H9 (cell line): ENCODE results near the gene CSF1R. TPM values are rescaled to one million over a fixed set of nuclear protein-coding genes. Genes with fewer than 3 reads are reported as not detected.

Experiments
- DNase-seq: peaks from one replicate; pipeline ENCODE4 v3.0.0-alpha.2; 2017
- H2AFZ ChIP-seq: one replicate; pipeline ENCODE4 v1.6.1; 2013; ENCODE audit warnings: mild to moderate bottlenecking, low read length, control low read depth, moderate library complexity
- H2AK5ac ChIP-seq: 2 replicates; pipeline ENCODE4 v1.6.1; 2013; ENCODE audit warnings: low read length, control low read depth, mixed read lengths; ENCODE audit not compliant: insufficient read length
- H2BK120ac ChIP-seq: one replicate; pipeline ENCODE4 v1.6.1; 2013; ENCODE audit warnings: low read depth, mild to moderate bottlenecking, low read length, control low read depth, inconsistent platforms; ENCODE audit not compliant: poor library complexity, severe bottlenecking
- H2BK12ac ChIP-seq: 2 replicates; pipeline ENCODE4 v1.6.1; 2013; ENCODE audit warnings: low read length, control low read depth, mixed read lengths, low read depth; ENCODE audit not compliant: insufficient read length
- H2BK15ac ChIP-seq: 2 replicates; pipeline ENCODE4 v1.6.1; 2013; ENCODE audit warnings: low read depth, low read length, control low read depth
- H2BK20ac ChIP-seq: one replicate; pipeline ENCODE4 v1.6.1; 2013; ENCODE audit warnings: low read depth, mild to moderate bottlenecking, low read length, control low read depth, inconsistent platforms; ENCODE audit not compliant: poor library complexity, severe bottlenecking
- H2BK5ac ChIP-seq: 2 replicates; pipeline ENCODE4 v1.6.1; 2013; ENCODE audit warnings: low read length, control low read depth, mixed read lengths; ENCODE audit not compliant: insufficient read length
- H3K14ac ChIP-seq: 2 replicates; pipeline ENCODE4 v1.6.1; 2013; ENCODE audit warnings: low read length, control low read depth; ENCODE audit not compliant: insufficient read depth
- H3K18ac ChIP-seq: 2 replicates; pipeline ENCODE4 v1.6.1; 2013; ENCODE audit warnings: low read depth, mild to moderate bottlenecking, mixed read lengths, low read length, control low read depth; ENCODE audit not compliant: insufficient read length
- H3K23ac ChIP-seq: 2 replicates; pipeline ENCODE4 v1.6.1; 2013; ENCODE audit warnings: low read length, control low read depth, mixed read lengths, low read depth; ENCODE audit not compliant: insufficient read length
- H3K23me2 ChIP-seq: 2 replicates; pipeline ENCODE4 v1.6.1; 2013; ENCODE audit warnings: low read depth, mild to moderate bottlenecking, mixed read lengths, low read length, control low read depth; ENCODE audit not compliant: insufficient read length, poor library complexity, severe bottlenecking
- H3K27ac ChIP-seq: 2 replicates; pipeline ENCODE4 v1.5.1; 2013; ENCODE audit warnings: low read length, control low read depth, mixed read lengths, low read depth; ENCODE audit not compliant: insufficient read length
- H3K27me3 ChIP-seq: 2 replicates; pipeline ENCODE4 v1.6.1; 2013; ENCODE audit warnings: low read length, control low read depth, inconsistent platforms; ENCODE audit not compliant: insufficient read depth
- H3K4ac ChIP-seq: 2 replicates; pipeline ENCODE4 v1.6.1; 2013; ENCODE audit warnings: low read depth, mild to moderate bottlenecking, control low read depth, inconsistent platforms, low read length, moderate library complexity
- H3K4me1 ChIP-seq: 2 replicates; pipeline ENCODE4 v1.6.1; 2013; ENCODE audit warnings: low read length, control low read depth, inconsistent platforms; ENCODE audit not compliant: insufficient read depth
- H3K4me2 ChIP-seq: 2 replicates; pipeline ENCODE4 v1.6.1; 2013; ENCODE audit warnings: low read length, control low read depth, mixed read lengths; ENCODE audit not compliant: insufficient read length, insufficient read depth
- H3K56ac ChIP-seq: 2 replicates; pipeline ENCODE4 v1.6.1; 2013; ENCODE audit warnings: low read depth, mild to moderate bottlenecking, mixed read lengths, low read length, control low read depth; ENCODE audit not compliant: insufficient read length
- H3K79me1 ChIP-seq: 2 replicates; pipeline ENCODE4 v1.6.1; 2013; ENCODE audit warnings: low read depth, mild to moderate bottlenecking, moderate library complexity, low read length, control low read depth, inconsistent platforms; ENCODE audit not compliant: insufficient read depth, poor library complexity, severe bottlenecking
- H3K79me2 ChIP-seq: 2 replicates; pipeline ENCODE4 v1.6.1; 2013; ENCODE audit warnings: low read length, control low read depth, inconsistent platforms; ENCODE audit not compliant: insufficient read depth
- H3K9ac ChIP-seq: 2 replicates; pipeline ENCODE4 v1.6.1; 2013; ENCODE audit warnings: low read length, control low read depth, mixed read lengths; ENCODE audit not compliant: insufficient read length; ENCODE audit errors: extremely low read depth
- H3K9me3 ChIP-seq: one replicate; pipeline ENCODE4 v1.6.1; 2013; ENCODE audit warnings: low read depth, low read length, inconsistent platforms; ENCODE audit not compliant: control insufficient read depth
- H3T11ph ChIP-seq: one replicate; pipeline ENCODE4 v1.6.1; 2013; ENCODE audit warnings: mild to moderate bottlenecking, low read length, control low read depth, inconsistent platforms
- H4K20me1 ChIP-seq: one replicate; pipeline ENCODE4 v1.6.1; 2013; ENCODE audit not compliant: control insufficient read depth, insufficient read length, insufficient read depth
- H4K5ac ChIP-seq: 2 replicates; pipeline ENCODE4 v1.6.1; 2013; ENCODE audit warnings: low read depth, mild to moderate bottlenecking, mixed read lengths, low read length, control low read depth; ENCODE audit not compliant: insufficient read length
- H4K8ac ChIP-seq: replicated peaks from 2 replicates; pipeline ENCODE4 v1.6.1; 2013; ENCODE audit warnings: low read length, control low read depth, mixed read lengths, low read depth; ENCODE audit not compliant: insufficient read length
- H4K91ac ChIP-seq: 2 replicates; pipeline ENCODE4 v1.6.1; 2013; ENCODE audit warnings: low read depth, mild to moderate bottlenecking, moderate library complexity, mixed read lengths, low read length, control low read depth; ENCODE audit not compliant: insufficient read length
- H3K27ac Mint-ChIP-seq, 3 experiments: 2 replicates in 2 of 3; 3 replicates in 1 of 3; pipeline ENCODE4 v1.8.0; 2020 to 2021; ENCODE audit warnings: mixed read lengths in 3 of 3, mild to moderate bottlenecking in 1 of 3, moderate library complexity in 1 of 3
- H3K27me3 Mint-ChIP-seq: 2 replicates; pipeline ENCODE4 v1.8.0; 2021; ENCODE audit warnings: low read depth, mild to moderate bottlenecking, moderate library complexity, mixed read lengths
- H3K36me3 Mint-ChIP-seq, 3 experiments: 2 replicates in 2 of 3; 3 replicates in 1 of 3; pipeline ENCODE4 v1.8.0; 2020 to 2021; ENCODE audit warnings: low read depth in 3 of 3, mixed read lengths in 3 of 3; ENCODE audit not compliant: insufficient read depth in 1 of 3
- H3K4me1 Mint-ChIP-seq, 2 experiments: 2 replicates each; pipeline ENCODE4 v1.8.0; 2020; ENCODE audit warnings: mixed read lengths in 2 of 2
- H3K4me3 Mint-ChIP-seq, 2 experiments: 2 replicates in 1 of 2; 3 replicates in 1 of 2; pipeline ENCODE4 v1.8.0; 2020 to 2021; ENCODE audit warnings: mild to moderate bottlenecking in 2 of 2, mixed read lengths in 2 of 2, moderate library complexity in 1 of 2
- H3K9me3 Mint-ChIP-seq, 2 experiments: 2 replicates in 1 of 2; 3 replicates in 1 of 2; pipeline ENCODE4 v1.8.0; 2020; ENCODE audit warnings: mild to moderate bottlenecking in 2 of 2, mixed read lengths in 2 of 2, moderate library complexity in 1 of 2
- CTCF ChIP-seq: fragments of 200-600 bp; sonication (generic); conservative IDR thresholded peaks from 3 replicates; pipeline ENCODE4 v1.8.0; 2021; ENCODE audit warnings: antibody characterized with exemption, mild to moderate bottlenecking
- WGBS: extraction: QIAGEN DNeasy Blood & Tissue Kit; methylation state at CpG from one replicate; pipeline ENCODE4 v1.1.7; 2013; ENCODE audit warnings: missing lambda C conversion rate, low lambda C conversion rate, mixed read lengths; ENCODE audit not compliant: insufficient read length; ENCODE audit errors: extremely low coverage; 5-methylcytosine and 5-hydroxymethylcytosine counted together
- total RNA-seq: library from RNA; stranded (reverse); gene quantifications from 2 replicates; pipeline ENCODE4 v1.2.1, GENCODE V29; 2021

CSF1R gene
- total RNA-seq, 1 experiment from 2014 or later = 0.13 TPM

- Histone ChIP-seq H3K79me2 (no peaks in the 10 kb centered on the region), H3K14ac (no peak overlapping the region; the same call in 1 of the 2 replicates), H4K5ac (no peak overlapping the region), H2AK5ac (no peak overlapping the region), H3K23ac (no peak overlapping the region), H2BK15ac (no peak overlapping the region), H4K20me1 (no peaks in the 10 kb centered on the region), H3K4ac (no peak overlapping the region), H3K9me3 (no peaks in the 10 kb centered on the region), H4K91ac (no peak overlapping the region), H3T11ph (no peak overlapping the region), H4K8ac (no peak overlapping the region), H3K4me1 (no peaks in the 10 kb centered on the region), H3K9ac (no peak overlapping the region), H2BK120ac (no peak overlapping the region), H2BK12ac (no peak overlapping the region), H3K23me2 (no peaks in the 10 kb centered on the region), H2AFZ (no peak overlapping the region), H3K27ac (no peak overlapping the region), H2BK5ac (no peak overlapping the region), H3K79me1 (no peaks in the 10 kb centered on the region), H2BK20ac (no peak overlapping the region), H3K18ac (no peak overlapping the region), H3K4me2 (no peak overlapping the region), H3K27me3 (no peaks in the 10 kb centered on the region), H3K56ac (no peak overlapping the region)
- H3K4me1 Mint-ChIP-seq = peaks cover 5 to 21% of the 10 kb centered on the region in 2 experiments; a peak in 3 of 4 replicates
- DNase-seq = no peak
- no CpG with 5 or more reads among the region's 5 CpGs for WGBS
- H3K27me3 Mint-ChIP-seq = peaks cover 20% of the 10 kb centered on the region
- no peaks in the 10 kb centered on the region for H3K36me3 Mint-ChIP-seq
- no peak overlapping the region for H3K27ac Mint-ChIP-seq
- TF ChIP-seq CTCF = no peak
- no peak overlapping the region for H3K4me3 Mint-ChIP-seq
- no peaks in the 10 kb centered on the region; a peak in 1 of 5 replicates for H3K9me3 Mint-ChIP-seq
These were observed 19.9 kb downstream of the CSF1R start for GRCh38 chr5:150066436-150066835.
